Adipose tissue (tissue), 3 donors: ENCODE results near the gene RAB17. TPM values are rescaled to one million over a fixed set of nuclear protein-coding genes. Genes with fewer than 3 reads are reported as not detected.

Experiments
- H3K27ac ChIP-seq: one replicate; pipeline ENCODE4 v1.5.1; 2013; ENCODE audit warnings: low read depth, low read length
- WGBS, 3 donors: extraction: QIAGEN DNeasy Blood & Tissue Kit; methylation state at CpG; one replicate each; pipeline ENCODE4 v1.1.7; 2013; 5-methylcytosine and 5-hydroxymethylcytosine counted together
- polyA plus RNA-seq, 3 donors: library from polyadenylated mRNA; stranded (reverse); fragments of 200-250 nt; gene quantifications; one replicate each; pipeline ENCODE4 v1.2.3, GENCODE V29; 2013
- donor health status: healthy with polysubstance abuse.
- donor health status: Bipolar disorder and iron deficiency.
- donor health status: healthy.

Gene RAB17
- polyA plus RNA-seq, 3 donors, result 1.1 to 22.7 (median 3.9) TPM

DNA sequence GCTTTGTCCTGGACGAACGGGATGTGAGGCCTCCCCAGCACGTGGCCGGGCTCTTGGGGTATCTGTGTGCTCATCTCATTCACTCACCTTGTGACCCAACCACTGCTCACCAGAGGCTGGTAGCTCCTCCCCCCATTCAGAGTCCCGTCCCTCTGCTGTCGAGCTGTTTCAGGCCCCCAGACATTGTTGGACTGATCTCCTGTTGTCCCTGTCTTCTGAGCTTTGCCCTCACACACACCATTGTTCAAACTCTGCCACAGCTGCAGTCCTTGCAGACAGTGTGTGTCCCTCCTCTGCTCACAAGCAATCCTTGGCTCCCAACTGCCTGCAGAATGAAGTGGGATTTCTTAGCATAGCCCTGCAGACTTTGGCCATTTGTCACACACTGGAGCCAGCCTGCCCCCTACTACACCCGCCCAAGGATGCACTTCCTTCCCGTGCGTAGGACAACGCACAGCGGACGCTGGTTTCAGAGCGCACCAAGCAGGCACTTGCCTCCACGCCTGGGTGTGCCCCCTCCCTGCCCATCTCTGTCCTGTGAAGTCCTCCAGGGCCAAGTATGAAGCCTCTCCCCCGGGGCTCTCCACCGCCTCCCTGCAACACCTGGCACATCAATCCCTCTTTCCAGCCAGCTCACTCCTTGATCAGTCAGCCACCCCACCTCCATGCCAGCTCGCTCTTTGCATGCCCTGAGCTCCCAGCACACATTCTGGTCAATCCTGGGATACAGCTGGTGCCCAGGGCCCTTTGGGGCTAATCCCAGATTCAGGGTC is 40.7 kb downstream of the RAB17 start:
- H3K27ac ChIP-seq, result no peak overlapping the region
- 72 to 74% (median 73%) methylated on average over 17 of the region's 17 CpGs for WGBS, 3 donors

DNA sequence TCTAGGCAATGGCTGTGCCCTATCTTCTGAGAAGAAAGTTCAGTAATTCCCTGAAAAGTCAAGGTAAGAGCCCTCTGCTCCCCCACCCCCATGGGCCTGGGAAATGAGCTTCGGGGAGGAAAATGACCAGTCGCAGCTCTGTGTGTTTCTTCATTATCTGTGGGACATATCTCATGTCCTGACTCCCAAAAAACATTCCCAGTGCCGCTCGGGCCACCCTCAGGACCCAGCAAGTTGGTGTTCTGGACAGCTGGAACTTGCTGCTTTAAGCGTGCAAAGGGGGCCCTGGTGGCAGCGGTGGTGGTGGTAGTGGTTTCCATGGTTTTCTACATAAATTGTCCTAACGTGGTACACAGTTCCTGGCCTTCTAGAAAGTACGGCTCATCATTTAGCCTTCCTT is 41.3 kb downstream of the RAB17 start:
- no peak overlapping the region for H3K27ac ChIP-seq
- 88 to 90% (median 90%) methylated on average over 8 of the region's 8 CpGs for WGBS, 3 donors

DNA sequence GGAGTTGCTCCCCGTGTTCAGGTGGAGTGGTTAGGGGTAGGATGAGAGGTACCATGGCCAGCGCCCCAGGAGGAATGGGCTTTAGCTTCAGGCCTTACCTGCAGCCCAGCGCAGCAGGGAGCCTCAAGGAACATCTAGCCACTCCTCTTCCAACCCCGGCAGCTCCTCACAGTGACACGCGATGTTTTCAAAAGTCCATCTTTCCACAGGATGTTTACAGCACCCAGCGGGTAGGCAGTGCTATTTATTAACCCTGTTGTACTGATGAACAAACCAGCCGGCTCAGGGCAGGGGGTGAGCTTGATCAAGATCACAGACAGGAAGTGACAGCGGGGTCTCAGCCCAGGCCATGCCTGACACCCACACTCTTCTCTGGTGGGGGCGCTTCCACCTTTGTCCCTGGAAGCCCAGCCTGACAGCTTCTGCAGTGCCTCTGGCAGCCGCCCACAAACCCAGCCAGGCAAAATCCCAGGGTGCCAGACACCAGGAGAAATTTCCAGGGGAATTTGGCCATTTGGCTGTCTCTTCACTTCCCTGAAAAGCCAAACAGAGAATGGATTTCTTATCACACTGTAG is 42.6 kb downstream of the RAB17 start:
- H3K27ac ChIP-seq, result no peak overlapping the region
- 55 to 64% (median 55%) methylated on average over 11 of the region's 11 CpGs for WGBS, 3 donors

DNA sequence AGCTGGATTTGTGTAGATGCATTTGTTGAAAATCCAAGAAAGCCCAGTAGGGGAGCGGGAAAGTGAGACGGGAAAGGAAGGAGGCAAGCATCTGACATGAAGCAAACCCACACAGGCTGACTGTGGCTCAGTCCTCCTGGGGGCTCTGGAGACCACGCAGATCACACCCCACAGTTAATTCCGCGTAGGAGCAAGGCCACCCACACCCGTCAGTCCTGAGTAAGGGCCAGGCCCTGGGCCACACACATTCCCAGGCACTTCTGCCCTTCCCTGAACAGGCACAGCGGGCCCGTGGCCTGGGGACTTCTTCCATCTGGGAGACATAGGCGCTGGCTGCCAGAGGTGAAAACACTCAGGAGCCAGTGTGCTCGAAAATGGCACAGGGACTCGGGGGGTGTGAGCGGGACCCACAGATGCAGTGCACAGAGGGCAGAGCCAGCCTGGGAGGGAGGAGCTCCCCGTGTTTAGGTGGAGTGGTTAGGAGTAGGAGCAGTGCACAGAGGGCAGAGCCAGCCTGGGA is 43.6 kb downstream of the RAB17 start:
- WGBS, 3 donors, result 75 to 87% (median 79%) methylated on average over 13 of the region's 13 CpGs
- H3K27ac ChIP-seq, result no peak overlapping the region

DNA sequence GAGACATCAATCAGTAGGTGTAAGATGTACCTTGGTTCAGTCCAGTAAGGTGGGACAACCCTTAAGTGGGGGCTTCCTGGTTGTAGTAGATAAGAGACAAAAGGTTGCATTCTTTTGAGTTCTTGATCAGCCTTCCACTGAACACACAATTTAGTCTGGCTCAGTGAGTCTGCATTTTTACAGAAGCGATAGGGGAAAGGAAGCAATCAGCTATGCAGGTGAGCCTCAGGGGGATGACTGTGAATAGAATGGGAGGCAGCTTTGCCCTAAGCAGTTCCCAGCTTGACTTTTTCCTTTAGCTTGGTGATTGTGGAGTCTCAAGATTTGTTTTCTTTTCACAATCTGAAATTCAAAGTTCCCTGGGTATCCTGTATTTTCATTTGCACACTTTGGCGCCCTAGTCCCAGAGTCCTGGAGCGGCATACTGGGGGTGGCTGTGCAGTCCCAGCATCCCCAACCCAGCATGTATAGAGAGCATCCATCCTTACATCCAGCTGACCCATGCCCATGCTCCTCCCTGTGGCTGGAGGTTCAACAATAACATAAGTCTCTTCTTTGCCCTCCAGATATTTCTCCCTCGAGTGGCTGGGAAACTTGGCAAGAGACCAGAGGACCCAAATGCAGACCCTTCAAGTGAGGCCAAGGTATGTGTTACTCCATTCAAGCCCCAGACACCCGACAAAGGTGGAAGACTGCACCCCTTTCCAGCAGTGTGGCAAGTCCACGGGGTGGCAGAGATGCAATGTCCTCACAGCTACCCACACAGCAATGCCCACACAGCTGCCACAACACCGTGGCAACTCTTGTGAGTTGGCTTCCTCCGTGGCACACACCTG is 44.3 kb downstream of the RAB17 start:
- no peak overlapping the region for H3K27ac ChIP-seq
- WGBS, 3 donors, result 72 to 79% (median 75%) methylated on average over 8 of the region's 8 CpGs

DNA sequence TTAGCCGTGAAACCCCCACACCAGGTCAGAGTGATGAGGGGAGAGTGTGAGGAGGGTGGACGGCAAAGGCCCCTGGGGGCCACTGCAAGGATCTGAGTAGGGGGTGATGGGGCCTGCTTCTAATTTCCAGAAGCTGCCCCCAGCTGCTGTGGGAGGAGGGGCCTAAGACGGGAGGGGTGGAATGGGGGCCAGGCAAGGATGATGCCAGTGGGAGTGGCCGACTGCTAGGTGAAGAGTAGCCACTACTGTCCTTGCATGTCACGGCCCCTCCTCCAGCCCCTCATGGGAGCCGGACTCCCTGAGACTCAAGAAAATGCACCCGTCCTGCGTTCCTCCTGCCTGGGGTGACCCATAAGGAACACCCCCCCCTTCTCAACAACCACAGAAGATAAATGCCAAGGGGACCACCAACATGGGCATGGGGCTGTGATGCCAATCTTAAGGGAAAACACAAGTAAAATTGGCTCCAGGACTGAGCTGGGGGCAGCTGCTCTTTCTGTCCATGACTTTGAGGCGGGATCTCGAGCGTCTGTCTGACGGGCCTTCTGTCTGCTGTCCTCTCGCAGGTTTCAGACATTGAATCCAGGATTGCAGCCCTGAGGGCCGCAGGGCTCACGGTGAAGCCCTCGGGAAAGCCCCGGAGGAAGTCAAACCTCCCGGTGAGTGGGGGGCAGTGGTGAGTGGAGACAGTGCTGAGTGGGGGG is 48.4 kb downstream of the RAB17 start:
- no peak overlapping the region for H3K27ac ChIP-seq
- 92 to 98% (median 95%) methylated on average over 18 of the region's 18 CpGs for WGBS, 3 donors

DNA sequence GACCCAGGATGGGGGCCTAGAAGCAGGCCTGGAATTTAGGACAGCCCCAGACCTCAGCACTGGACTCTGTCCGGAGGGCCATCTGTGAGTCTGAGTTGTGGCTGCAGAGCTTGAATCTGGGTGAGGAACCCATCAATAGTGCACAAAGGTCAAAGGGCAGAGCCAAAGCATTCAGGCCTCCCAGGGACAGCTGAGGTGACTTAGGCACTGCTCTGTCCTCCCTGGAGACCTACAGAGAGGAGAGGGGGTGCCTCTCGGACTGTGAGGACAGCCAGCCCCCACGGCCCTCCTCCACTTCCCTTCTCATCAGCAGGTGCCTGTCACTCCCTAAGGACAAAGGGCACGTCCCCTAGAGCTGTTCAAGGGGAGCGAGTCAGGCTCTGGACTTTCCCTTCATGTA is 49.3 kb downstream of the RAB17 start:
- 74 to 86% (median 78%) methylated on average over 5 of the region's 5 CpGs for WGBS, 3 donors

DNA sequence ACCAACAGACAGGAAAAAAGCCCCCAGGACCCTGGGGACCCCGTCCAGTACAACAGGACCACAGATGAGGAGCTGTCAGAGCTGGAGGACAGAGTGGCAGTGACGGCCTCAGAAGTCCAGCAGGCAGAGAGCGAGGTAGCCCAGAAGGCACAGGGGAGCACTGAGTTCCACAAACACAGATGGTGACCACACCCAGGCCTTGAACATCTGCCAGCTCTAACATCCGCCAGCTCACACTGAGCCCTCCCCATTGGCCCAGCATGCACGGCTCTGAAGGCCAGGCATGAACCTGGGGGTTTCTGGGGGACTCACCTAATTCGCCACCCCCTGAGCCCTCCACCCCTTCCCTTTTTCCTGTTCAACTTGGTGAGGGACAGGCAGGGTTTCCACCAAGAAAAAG is 49.7 kb downstream of the RAB17 start:
- WGBS, 3 donors, result 34 to 61% (median 39%) methylated on average over 6 of the region's 6 CpGs

More for the DNA sequence above, 49.3 kb downstream of the RAB17 start:
- no peak overlapping the region for H3K27ac ChIP-seq

DNA sequence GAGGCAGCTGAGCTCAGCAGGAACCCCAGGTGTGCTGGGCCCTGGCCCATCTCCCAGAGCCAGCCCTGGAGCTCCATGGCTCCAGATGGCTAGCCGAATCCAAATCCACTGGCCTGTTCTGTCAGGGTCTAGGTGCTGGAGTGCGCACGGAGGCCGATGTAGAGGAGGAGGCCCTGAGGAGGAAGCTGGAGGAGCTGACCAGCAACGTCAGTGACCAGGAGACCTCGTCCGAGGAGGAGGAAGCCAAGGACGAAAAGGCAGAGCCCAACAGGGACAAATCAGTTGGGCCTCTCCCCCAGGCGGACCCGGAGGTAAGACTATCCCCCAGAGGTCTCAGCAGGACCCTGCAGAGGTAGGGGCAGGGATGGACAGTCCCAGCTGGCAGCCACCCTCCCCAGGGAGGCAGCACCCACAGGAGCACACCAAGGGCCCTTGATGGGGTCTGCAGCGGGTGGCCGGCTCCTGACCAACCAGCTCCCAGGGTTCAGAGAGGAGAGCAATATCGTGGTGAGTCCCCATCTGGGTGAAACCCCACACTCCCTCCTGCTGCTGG is 50.2 kb downstream of the RAB17 start:
- WGBS, 3 donors, result 77 to 92% (median 80%) methylated on average over 13 of the region's 13 CpGs
- H3K27ac ChIP-seq, result no peak overlapping the region

More for the DNA sequence above, 49.7 kb downstream of the RAB17 start:
- H3K27ac ChIP-seq, result no peak overlapping the region

DNA sequence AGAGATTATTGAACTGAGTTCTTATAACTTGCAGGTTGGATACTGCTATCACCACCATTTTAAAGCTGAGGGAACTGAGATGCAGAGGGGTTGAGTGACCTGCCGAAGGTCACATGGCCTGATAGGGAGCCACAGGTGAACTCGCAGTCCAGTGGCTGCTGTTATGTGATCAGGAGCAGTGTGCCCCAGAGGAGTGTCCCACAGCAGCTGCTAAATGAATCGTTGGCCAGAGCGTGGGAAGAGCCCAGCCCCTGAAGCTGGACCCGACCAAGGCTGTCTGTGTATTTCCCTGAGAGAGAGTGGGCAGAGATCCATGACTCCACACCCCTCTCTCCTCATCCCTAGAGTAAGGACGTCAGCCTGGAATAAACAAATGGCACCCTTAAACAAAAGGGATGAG is 50.9 kb downstream of the RAB17 start:
- WGBS, 3 donors, result 53 to 66% (median 53%) methylated on average over 6 of the region's 6 CpGs
- H3K27ac ChIP-seq, result no peak overlapping the region

DNA sequence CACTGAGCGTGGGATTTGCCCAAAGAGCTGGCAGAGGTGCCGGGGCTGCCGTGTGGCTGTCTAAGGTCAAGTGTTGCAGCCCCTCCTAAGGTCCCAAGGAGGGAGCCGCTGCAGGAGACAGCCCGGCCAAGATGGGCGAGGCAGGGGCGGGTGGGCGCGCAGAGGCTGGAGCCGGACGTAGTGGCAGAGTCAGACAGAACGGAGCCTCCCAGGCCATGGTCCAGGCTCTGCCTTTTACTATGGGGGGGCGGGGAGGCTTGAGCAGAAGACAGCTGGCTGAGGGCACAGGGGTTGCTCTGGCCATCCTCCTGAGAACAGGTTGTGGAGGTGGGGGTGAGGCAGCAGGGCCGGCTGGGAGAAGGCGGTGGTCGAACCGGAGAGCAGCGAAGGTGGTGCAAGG is 51.6 kb downstream of the RAB17 start:
- 89 to 94% (median 93%) methylated on average over 15 to 18 of the region's 18 CpGs for WGBS, 3 donors
- H3K27ac ChIP-seq, result no peak overlapping the region

DNA sequence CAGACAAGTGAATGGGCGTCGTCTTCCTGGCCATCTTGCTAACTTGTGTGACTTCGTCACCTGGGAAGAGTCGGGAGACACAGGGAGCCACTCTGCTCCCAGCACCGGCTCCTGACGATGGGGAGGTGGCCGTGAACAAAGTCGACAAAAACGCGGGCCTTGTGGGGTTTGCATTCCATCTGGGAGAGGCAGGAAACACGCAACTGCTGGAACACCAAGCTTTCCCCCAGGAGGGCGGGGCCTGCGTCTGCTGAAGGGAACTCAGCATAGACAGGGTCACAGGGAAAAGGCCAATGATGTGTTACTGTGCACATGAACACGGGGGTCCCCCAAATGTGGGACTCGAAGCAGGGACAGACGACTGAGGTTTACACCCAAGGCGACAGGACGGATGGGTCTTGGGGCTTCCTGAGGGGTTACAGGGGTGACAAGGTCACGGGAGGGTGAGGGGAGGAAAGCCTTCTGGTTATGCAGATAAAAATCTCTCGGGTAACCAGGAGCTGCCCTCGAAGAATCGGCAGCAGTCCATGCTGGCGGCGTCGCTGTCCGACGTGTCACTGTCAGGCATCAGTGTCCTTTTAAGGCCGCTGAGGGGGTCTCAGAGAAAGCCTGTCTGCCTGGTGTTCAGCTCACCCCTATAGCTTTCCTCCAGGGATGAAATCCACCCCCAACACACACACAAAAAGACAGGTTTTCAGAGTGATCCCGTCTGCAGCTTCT is 52.4 kb downstream of the RAB17 start:
- 66 to 75% (median 75%) methylated on average over 29 of the region's 29 CpGs for WGBS, 3 donors
- H3K27ac ChIP-seq, result no peak overlapping the region

DNA sequence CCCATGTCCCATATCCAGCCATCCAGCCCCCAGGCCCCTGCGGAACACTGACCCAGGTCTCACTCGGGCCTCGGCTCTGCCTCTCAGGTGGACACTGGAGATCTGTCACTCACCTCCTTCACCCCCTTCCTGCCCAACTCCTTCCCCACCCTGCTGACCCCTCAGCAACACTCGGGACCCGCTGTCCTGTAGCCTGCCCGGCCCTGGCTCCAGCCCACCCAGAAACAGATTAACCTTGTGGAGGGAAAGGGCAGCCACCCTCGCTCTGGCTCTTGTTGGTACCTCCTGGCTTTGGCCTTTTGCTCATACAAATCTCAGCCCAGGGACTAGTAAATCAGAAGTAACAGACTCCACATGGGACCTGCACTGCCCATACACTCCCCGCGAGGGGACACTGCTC is 53.9 kb downstream of the RAB17 start:
- H3K27ac ChIP-seq, result no peak overlapping the region
- WGBS, 3 donors, result 87 to 95% (median 92%) methylated on average over 7 to 9 of the region's 9 CpGs

DNA sequence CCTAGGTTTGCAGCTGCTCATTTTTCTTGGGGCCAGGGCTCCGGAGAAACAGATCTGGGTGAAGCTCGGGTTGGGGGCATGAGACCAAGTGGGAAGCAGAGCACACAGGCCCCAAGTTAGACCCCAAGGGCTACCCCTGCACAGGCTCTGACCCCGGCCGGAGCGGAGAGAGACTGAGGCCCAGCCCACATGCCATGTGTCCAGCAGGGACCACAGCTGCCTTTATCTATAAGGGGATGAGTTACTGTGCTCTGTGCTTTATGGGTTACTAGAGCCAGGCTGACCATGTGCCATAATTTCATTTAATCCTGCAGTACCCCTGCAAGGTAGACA is 54.5 kb downstream of the RAB17 start:
- H3K27ac ChIP-seq, result no peak overlapping the region
- 73 to 99% (median 95%) methylated on average over 5 of the region's 5 CpGs for WGBS, 3 donors

DNA sequence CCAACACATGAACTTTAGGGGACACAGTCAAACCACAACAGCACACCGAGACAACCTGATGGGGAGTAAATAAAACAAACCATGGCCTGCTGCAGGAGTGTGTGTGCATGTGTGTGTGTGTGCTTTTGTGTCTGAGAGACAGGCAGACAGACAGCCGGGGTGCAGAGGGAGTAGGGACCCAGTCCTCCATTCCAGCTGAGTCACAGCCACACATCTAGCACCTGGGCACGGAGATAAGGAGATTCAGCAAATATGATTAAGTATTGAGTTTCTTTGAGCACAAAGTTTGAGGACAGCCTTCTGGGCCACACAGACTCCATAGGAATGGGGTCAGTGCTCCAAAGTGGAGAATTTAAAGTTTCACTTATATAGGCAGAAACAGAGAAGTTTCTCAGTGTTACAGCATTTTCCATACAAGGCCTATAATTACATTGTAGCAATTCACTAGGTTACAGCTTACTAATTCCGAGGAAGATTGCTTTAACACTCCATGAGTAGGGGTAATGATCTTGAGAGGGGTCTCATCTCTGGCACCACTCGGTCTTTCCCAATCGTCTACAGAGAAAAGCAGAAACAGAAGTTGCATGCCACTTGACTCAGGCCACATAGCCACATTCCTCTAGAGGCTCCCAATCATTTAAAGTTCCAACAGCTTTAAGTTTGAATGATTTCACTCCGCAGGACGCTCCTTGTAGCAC is 55.0 kb downstream of the RAB17 start:
- H3K27ac ChIP-seq, result no peak overlapping the region
- WGBS, 3 donors, result 85 to 89% (median 86%) methylated on average over 8 of the region's 8 CpGs

DNA sequence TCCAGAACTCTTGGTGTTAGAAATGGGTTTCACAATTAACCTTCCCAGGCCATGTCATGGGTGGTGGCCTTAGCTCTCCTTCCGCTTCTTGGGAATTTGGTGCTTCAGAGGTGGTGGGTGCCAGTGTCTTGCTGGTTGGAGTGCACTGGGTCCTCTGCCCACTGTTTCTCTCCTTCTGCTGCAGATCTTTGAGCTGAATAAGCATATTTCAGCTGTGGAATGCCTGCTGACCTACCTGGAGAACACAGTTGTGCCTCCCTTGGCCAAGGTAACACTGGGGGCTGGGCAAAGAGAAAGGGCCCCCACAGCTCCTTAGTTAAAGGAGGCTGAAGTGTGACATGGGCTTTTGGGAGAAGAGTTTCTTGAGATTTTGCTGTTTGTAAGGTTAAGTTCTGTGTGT is 56.2 kb downstream of the RAB17 start:
- 94 to 100% (median 98%) methylated on average over 1 of the region's 1 CpG for WGBS, 3 donors
- H3K27ac ChIP-seq, result no peak overlapping the region

DNA sequence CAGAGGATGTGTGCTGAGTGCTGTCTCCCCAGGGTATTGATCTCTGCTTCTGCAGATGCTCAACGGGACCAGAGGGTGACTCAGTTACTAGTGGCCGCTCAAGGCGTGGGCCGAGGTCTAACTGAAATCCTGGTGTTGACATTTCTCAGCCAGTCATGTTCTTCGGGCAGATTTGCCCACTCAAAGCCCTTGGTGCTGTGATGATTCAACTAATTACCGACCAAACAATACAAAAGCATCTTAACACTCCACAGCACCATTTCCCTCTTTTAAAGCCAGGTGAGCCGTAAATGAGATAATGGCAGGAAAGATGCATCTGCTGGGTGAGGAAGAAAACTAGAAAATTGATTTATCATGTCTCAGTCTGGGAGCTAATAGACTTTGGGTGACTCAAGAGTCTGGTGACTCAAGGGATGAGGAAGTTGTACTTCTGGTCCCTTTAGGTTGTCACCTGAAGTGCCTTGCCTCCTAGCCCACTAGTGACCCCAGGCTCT is 56.8 kb downstream of the RAB17 start:
- 78 to 90% (median 84%) methylated on average over 7 of the region's 7 CpGs for WGBS, 3 donors
- no peak overlapping the region for H3K27ac ChIP-seq
